Endothelial cell of umbilical vein (primary cell): ENCODE results near the gene SERPINA9. TPM values are rescaled to one million over a fixed set of nuclear protein-coding genes. Genes with fewer than 3 reads are reported as not detected.

Experiments
- BruUV-seq: library from RNA; stranded (reverse); fragments of 400-500 nt; replicated peaks from 2 replicates; lab custom pipeline; 2021; lab: Mats Ljungman, UMichigan
- CTCF ChIA-PET: fragments of 300-600, 350-600 bp; sonication (Branson Sonifier 250); formaldehyde crosslinking; loops from one replicate; lab custom pipeline; 2021; ENCODE audit warnings: antibody characterized with exemption, inconsistent platforms; lab: Charles Lee
- POLR2A ChIA-PET: fragments of 300-600, 350-600 bp; sonication (Branson Sonifier 250); formaldehyde crosslinking; loops from one replicate; lab custom pipeline; 2021; ENCODE audit warnings: antibody characterized with exemption, inconsistent platforms; lab: Charles Lee
- DNase-seq: peaks from one replicate; pipeline ENCODE4 v3.0.0-alpha.2; 2011; ENCODE audit warnings: low read depth, low spot score
- FAIRE-seq: peaks from 2 replicates; lab custom pipeline; 2011; peaks lifted over from hg19 to GRCh38; lab: Jason Lieb, UNC
- H2AFZ ChIP-seq: 2 replicates; pipeline ENCODE4 v1.6.0; 2012; ENCODE audit warnings: low read depth, low read length, control low read depth, inconsistent platforms
- H3K27ac ChIP-seq: 2 replicates; pipeline ENCODE4 v1.5.1; 2011; ENCODE audit warnings: low read depth, mild to moderate bottlenecking, control low read depth, low read length, moderate library complexity; ENCODE audit not compliant: insufficient read depth
- H3K27me3 ChIP-seq, 2 experiments: 2 replicates each; pipeline versions ENCODE4 v1.6.0 to v1.6.1; 2011; ENCODE audit warnings: low read length in 2 of 2, mixed read lengths in 1 of 2; ENCODE audit not compliant: control insufficient read depth in 2 of 2, insufficient read depth in 2 of 2
- H3K36me3 ChIP-seq, 2 experiments: 2 replicates in 1 of 2; 3 replicates in 1 of 2; pipeline ENCODE4 v1.5.1; 2011; ENCODE audit warnings: low read length in 2 of 2, mild to moderate bottlenecking in 1 of 2, moderate library complexity in 1 of 2; ENCODE audit not compliant: control insufficient read depth in 2 of 2, insufficient read depth in 2 of 2; ENCODE audit errors: extremely low read depth in 1 of 2
- H3K4me1 ChIP-seq: 3 replicates; pipeline ENCODE4 v1.5.1; 2011; ENCODE audit warnings: mild to moderate bottlenecking, low read length; ENCODE audit not compliant: control insufficient read depth, insufficient read depth; ENCODE audit errors: extremely low read depth
- H3K4me2 ChIP-seq: 2 replicates; pipeline ENCODE4 v1.6.1; 2011; ENCODE audit warnings: low read length, control low read depth, mixed read lengths; ENCODE audit not compliant: insufficient read depth
- H3K4me3 ChIP-seq, 3 experiments: fragments of 200-600 bp in 1 of 3; sonication (generic), shearing (Covaris generic) in 1 of 3; replicated peaks in 1 of 3; 2 replicates each; pipeline ENCODE4 v1.5.1; 2011 to 2016; ENCODE audit warnings: control low read depth in 3 of 3, low read length in 3 of 3, mild to moderate bottlenecking in 2 of 3, inconsistent platforms in 1 of 3, low read depth in 1 of 3, moderate library complexity in 1 of 3; ENCODE audit not compliant: insufficient read depth in 1 of 3
- H3K79me2 ChIP-seq: 2 replicates; pipeline ENCODE4 v1.6.0; 2012; ENCODE audit warnings: low read length, inconsistent platforms; ENCODE audit not compliant: control insufficient read depth, insufficient read depth
- H3K9ac ChIP-seq: replicated peaks from 2 replicates; pipeline ENCODE3; 2011; ENCODE audit warnings: low read length, control low read depth; ENCODE audit not compliant: insufficient read depth; ENCODE audit errors: extremely low read depth
- H3K9me1 ChIP-seq: replicated peaks from 3 replicates; pipeline ENCODE4 v1.6.0; 2011; ENCODE audit warnings: mild to moderate bottlenecking, low read length; ENCODE audit not compliant: control insufficient read depth, insufficient read depth; ENCODE audit errors: extremely low read depth
- H3K9me3 ChIP-seq: replicated peaks from 2 replicates; pipeline ENCODE4 v1.5.1; 2012; ENCODE audit warnings: low read length, inconsistent platforms; ENCODE audit not compliant: control insufficient read depth, insufficient read depth
- H4K20me1 ChIP-seq: replicated peaks from 2 replicates; pipeline ENCODE3; 2011; ENCODE audit warnings: mild to moderate bottlenecking, low read length; ENCODE audit not compliant: control insufficient read depth, insufficient read depth; ENCODE audit errors: extremely low read depth
- EZH2 ChIP-seq: IDR thresholded peaks from 2 replicates; pipeline ENCODE4 v1.6.1; 2012; ENCODE audit warnings: borderline replicate concordance, low read depth, mild to moderate bottlenecking, moderate library complexity, low read length, inconsistent platforms; ENCODE audit not compliant: severe bottlenecking
- FOS ChIP-seq: IDR thresholded peaks from 2 replicates; pipeline ENCODE4 v1.6.1; 2011; ENCODE audit warnings: mild to moderate bottlenecking, low read length, moderate library complexity, borderline replicate concordance; ENCODE audit not compliant: insufficient read depth
- GATA2 ChIP-seq: IDR thresholded peaks from 2 replicates; pipeline ENCODE4 v1.7.0; 2011; ENCODE audit warnings: low read depth, mild to moderate bottlenecking, moderate library complexity, mixed read lengths, low read length; ENCODE audit not compliant: insufficient read length, insufficient read depth
- MYC ChIP-seq: IDR thresholded peaks from one replicate; pipeline ENCODE4 v1.6.1; 2011; ENCODE audit warnings: mild to moderate bottlenecking, low read depth, low read length
- POLR2AphosphoS5 ChIP-seq: IDR thresholded peaks from 2 replicates; pipeline ENCODE4 v1.6.1; 2012; ENCODE audit warnings: low read depth, mild to moderate bottlenecking, control low read depth, low read length, moderate library complexity; ENCODE audit not compliant: insufficient read depth
- dilution Hi-C: fragments of 300-500 bp; cut with MboI; formaldehyde crosslinking; loops from one replicate; pipeline ENCODE4 v1.15.0; 2019; ENCODE audit warnings: low sequenced_read_pairs; ENCODE audit not compliant: extremely low pct_ligation_motif_present
- intact Hi-C: fragments of 100-400 bp; cut with micrococcal nuclease; formaldehyde crosslinking; loops from one replicate; pipeline ENCODE4 v1.10.0; 2022
- polyA plus RNA-seq, 4 experiments: library from polyadenylated mRNA; depleted of rRNA in 3 of 4; stranded (reverse) in 3 of 4; unstranded in 1 of 4; fragments of >200 nt; gene quantifications; 2 replicates each; pipeline versions ENCODE4 v1.2.1 to v1.2.3, GENCODE V29; 2011 to 2012; ENCODE audit warnings: missing spikeins in 1 of 4
- total RNA-seq: library from RNA; stranded (reverse); gene quantifications from 2 replicates; pipeline ENCODE4 v1.2.3, GENCODE V29; 2021
- TF ChIP-seq, protein P1 (sequence below), 2 donors: IDR thresholded peaks; 1 replicate in 1 of 2; 2 replicates in 1 of 2; pipeline ENCODE4 v1.5.1; 2011; ENCODE audit warnings: low read length in 2 of 2, mild to moderate bottlenecking in 2 of 2, moderate library complexity in 2 of 2, control low read depth in 1 of 2, inconsistent platforms in 1 of 2, low read depth in 1 of 2; ENCODE audit not compliant: insufficient read depth in 1 of 2; ENCODE audit errors: extremely low read depth in 1 of 2
- TF ChIP-seq, protein P2 (sequence below): IDR thresholded peaks from 2 replicates; pipeline ENCODE4 v1.6.1; 2011; ENCODE audit not compliant: insufficient read depth, insufficient read length

The SERPINA9 gene
- total and polyA plus RNA-seq, 2 donors (not counting 3 experiments of a cell fraction or from before 2014, with no cell fraction given), result not detected

DNA sequence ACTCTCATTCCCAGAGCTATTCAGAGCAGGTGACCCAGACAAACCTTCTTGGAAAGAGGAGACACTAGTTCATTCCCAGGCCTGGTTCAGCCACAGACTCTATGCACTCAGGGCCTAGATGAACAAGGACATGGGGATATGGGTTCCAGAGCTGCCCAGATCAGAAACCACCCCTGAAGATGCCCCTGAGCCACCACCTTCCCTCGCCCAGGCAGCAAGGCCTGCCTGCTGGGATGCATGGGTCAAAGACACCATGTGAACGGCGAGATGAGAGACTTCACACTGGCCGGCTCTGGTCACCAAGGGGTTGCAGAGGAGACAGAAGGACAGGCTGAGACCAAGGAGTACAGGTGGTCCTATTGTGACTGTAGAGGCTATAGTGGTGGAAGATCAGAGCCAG is 29.2 kb upstream of the SERPINA9 start:
- H3K4me2 ChIP-seq, result no peak overlapping the region
- intact Hi-C loops (no loop called here), dilution Hi-C loops (no loop called here)
- no TSS peak for BruUV-seq
- peaks cover 2% of the 10 kb centered on the region for H3K9me3 ChIP-seq
- H3K36me3 ChIP-seq, result no peaks in the 10 kb centered on the region
- no peaks in the 10 kb centered on the region for H3K79me2 ChIP-seq
- no peak for FAIRE-seq
- no peak overlapping the region for H3K9ac ChIP-seq
- TF ChIP-seq FOS (no peak), GATA2 (no peak), EZH2 (no peak), MYC (no peak), POLR2AphosphoS5 (no peak)
- TF ChIP-seq, protein P1, sequence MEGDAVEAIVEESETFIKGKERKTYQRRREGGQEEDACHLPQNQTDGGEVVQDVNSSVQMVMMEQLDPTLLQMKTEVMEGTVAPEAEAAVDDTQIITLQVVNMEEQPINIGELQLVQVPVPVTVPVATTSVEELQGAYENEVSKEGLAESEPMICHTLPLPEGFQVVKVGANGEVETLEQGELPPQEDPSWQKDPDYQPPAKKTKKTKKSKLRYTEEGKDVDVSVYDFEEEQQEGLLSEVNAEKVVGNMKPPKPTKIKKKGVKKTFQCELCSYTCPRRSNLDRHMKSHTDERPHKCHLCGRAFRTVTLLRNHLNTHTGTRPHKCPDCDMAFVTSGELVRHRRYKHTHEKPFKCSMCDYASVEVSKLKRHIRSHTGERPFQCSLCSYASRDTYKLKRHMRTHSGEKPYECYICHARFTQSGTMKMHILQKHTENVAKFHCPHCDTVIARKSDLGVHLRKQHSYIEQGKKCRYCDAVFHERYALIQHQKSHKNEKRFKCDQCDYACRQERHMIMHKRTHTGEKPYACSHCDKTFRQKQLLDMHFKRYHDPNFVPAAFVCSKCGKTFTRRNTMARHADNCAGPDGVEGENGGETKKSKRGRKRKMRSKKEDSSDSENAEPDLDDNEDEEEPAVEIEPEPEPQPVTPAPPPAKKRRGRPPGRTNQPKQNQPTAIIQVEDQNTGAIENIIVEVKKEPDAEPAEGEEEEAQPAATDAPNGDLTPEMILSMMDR (IDR thresholded peaks at IDR 0.05; ENCODE audit: extremely low read depth in 1 of 2, insufficient read depth in 1 of 2, low read depth in 1 of 2, low read length in 2 of 2), result no peak
- TF ChIP-seq, protein P2, sequence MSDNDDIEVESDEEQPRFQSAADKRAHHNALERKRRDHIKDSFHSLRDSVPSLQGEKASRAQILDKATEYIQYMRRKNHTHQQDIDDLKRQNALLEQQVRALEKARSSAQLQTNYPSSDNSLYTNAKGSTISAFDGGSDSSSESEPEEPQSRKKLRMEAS, result no peak
- no peak overlapping the region for H3K27ac ChIP-seq
- H4K20me1 ChIP-seq, result no peaks in the 10 kb centered on the region
- CTCF ChIA-PET, result interaction anchor here (0.6 kb wide), 1 partner anchor 288 kb away, joined by 3 read pairs; no protein-coding TSS in a partner anchor
- H3K4me3 ChIP-seq, result no peak overlapping the region
- no peak for DNase-seq
- POLR2A ChIA-PET, result no interaction called here
- no peak overlapping the region for H2AFZ ChIP-seq
- H3K4me1 ChIP-seq, result no peaks in the 10 kb centered on the region
- H3K9me1 ChIP-seq, result no peaks in the 10 kb centered on the region
- no peaks in the 10 kb centered on the region for H3K27me3 ChIP-seq
